ENCODE data around the gene PVALB.

- TF ChIP-seq CTCF (IDR thresholded peaks at IDR 0.05) = no peak
- TF ChIP-seq POLR2A (IDR thresholded peaks at IDR 0.05) = no peak
These were observed 21.2 kb downstream of the PVALB start for GRCh38 chr22:36795633-36796032.

Measured in adrenal gland (tissue), 5 donors.